Uterus (tissue), 4 donors: Measurements from ENCODE around the gene WWC1. TPM values are rescaled to one million over a fixed set of nuclear protein-coding genes. Genes with fewer than 3 reads are reported as not detected.

Source experiments
- DNase-seq, 2 donors: peaks; one replicate each; pipeline ENCODE4 v3.0.0-alpha.2; 2019 to 2020
- H3K27ac ChIP-seq, 2 donors: fragments of 200-600 bp; sonication (generic); 1 replicate in 1 of 2; 2 replicates in 1 of 2; pipeline ENCODE4 v1.5.1; 2016 to 2018
- H3K27me3 ChIP-seq, 2 donors: fragments of 200-600 bp; sonication (generic); one replicate each; pipeline ENCODE4 v1.5.1; 2018 to 2019; ENCODE audit warnings: control low read depth in 1 of 2
- H3K36me3 ChIP-seq, 2 donors: fragments of 200-600 bp; sonication (generic); one replicate each; pipeline ENCODE4 v1.5.1; 2019; ENCODE audit warnings: control low read depth in 1 of 2
- H3K4me1 ChIP-seq, 2 donors: fragments of 200-600 bp; sonication (generic); one replicate each; pipeline ENCODE4 v1.5.1; 2018 to 2019; ENCODE audit warnings: control low read depth in 1 of 2
- H3K4me3 ChIP-seq, 2 donors: fragments of 200-600 bp; sonication (generic); 1 replicate in 1 of 2; 2 replicates in 1 of 2; pipeline ENCODE4 v1.5.1; 2018 to 2019; ENCODE audit warnings: mild to moderate bottlenecking in 1 of 2
- H3K9me3 ChIP-seq, 2 donors: fragments of 200-600 bp; sonication (generic); one replicate each; pipeline ENCODE4 v1.5.1; 2019; ENCODE audit warnings: control low read depth in 1 of 2
- CTCF ChIP-seq, 4 experiments: fragments of 200-600 bp in 2 of 4; fragments of 450-650 bp in 2 of 4; sonication (generic) in 2 of 4; IDR thresholded peaks; one replicate each; pipeline ENCODE4 v1.5.1; 2016 to 2019; ENCODE audit warnings: antibody characterized with exemption in 4 of 4, mild to moderate bottlenecking in 2 of 4, moderate library complexity in 1 of 4
- POLR2A ChIP-seq, 2 donors: fragments of 450-650 bp; IDR thresholded peaks; one replicate each; pipeline ENCODE4 v1.6.1; 2016; ENCODE audit warnings: antibody characterized with exemption in 2 of 2, mild to moderate bottlenecking in 1 of 2, moderate library complexity in 1 of 2
- intact Hi-C: fragments of 100-400 bp; cut with DNase I; formaldehyde crosslinking; loops from one replicate; pipeline ENCODE4 v1.15.1; 2023; ENCODE audit warnings: low total_unique reads
- total RNA-seq, 4 donors: library from RNA; depleted of rRNA in 3 of 4; stranded (reverse); fragments of >200 nt in 3 of 4; gene quantifications; one replicate each; pipeline versions ENCODE4 v1.1.0 to v1.2.4, GENCODE V29; 2014 to 2023
- donor health status: DM: yes; HTN: yes; CAD: no.

Gene WWC1
- total RNA-seq, 4 donors from 2014 or later, result under 0.01 to 8.7 (median 1.9) TPM; not detected in 1

GRCh38 chr5:168356171-168356570 lies 64.7 kb downstream of the WWC1 start:
- no peak overlapping the region for H3K27ac ChIP-seq
- H3K27me3 ChIP-seq, result no peaks in the 10 kb centered on the region
- no peaks in the 10 kb centered on the region for H3K36me3 ChIP-seq
- intact Hi-C loops, result no loop called here
- TF ChIP-seq CTCF (IDR thresholded peaks at IDR 0.05) (no peak), POLR2A (IDR thresholded peaks at IDR 0.05) (no peak)
- no peaks in the 10 kb centered on the region for H3K9me3 ChIP-seq
- DNase-seq, result no peak
- no peaks in the 10 kb centered on the region for H3K4me1 ChIP-seq
- H3K4me3 ChIP-seq, result no peak overlapping the region

GRCh38 chr5:168356592-168356991 lies 65.1 kb downstream of the WWC1 start:
- Histone ChIP-seq H3K4me3 (no peak overlapping the region), H3K27ac (no peak overlapping the region), H3K4me1 (no peaks in the 10 kb centered on the region), H3K36me3 (no peaks in the 10 kb centered on the region), H3K9me3 (no peaks in the 10 kb centered on the region), H3K27me3 (no peaks in the 10 kb centered on the region)
- TF ChIP-seq POLR2A (IDR thresholded peaks at IDR 0.05), result no peak
- TF ChIP-seq CTCF (IDR thresholded peaks at IDR 0.05), result no peak
- intact Hi-C loops, result no loop called here
- no peak for DNase-seq

GRCh38 chr5:168357876-168358275 lies 66.4 kb downstream of the WWC1 start:
- no peak for DNase-seq
- H3K36me3 ChIP-seq, result no peaks in the 10 kb centered on the region
- no peaks in the 10 kb centered on the region for H3K27me3 ChIP-seq
- H3K9me3 ChIP-seq, result no peaks in the 10 kb centered on the region
- H3K4me3 ChIP-seq, result no peak overlapping the region
- intact Hi-C loops, result no loop called here
- H3K4me1 ChIP-seq, result no peaks in the 10 kb centered on the region
- no peak for TF ChIP-seq CTCF (IDR thresholded peaks at IDR 0.05)
- no peak for TF ChIP-seq POLR2A (IDR thresholded peaks at IDR 0.05)
- H3K27ac ChIP-seq, result no peak overlapping the region

GRCh38 chr5:168359820-168360460 lies 68.5 kb downstream of the WWC1 start:
- no peaks in the 10 kb centered on the region for H3K27me3 ChIP-seq
- TF ChIP-seq CTCF (IDR thresholded peaks at IDR 0.05) (no peak), POLR2A (IDR thresholded peaks at IDR 0.05) (no peak)
- no peaks in the 10 kb centered on the region for H3K36me3 ChIP-seq
- DNase-seq, result no peak
- H3K9me3 ChIP-seq, result no peaks in the 10 kb centered on the region
- H3K27ac ChIP-seq, result no peak overlapping the region
- H3K4me1 ChIP-seq, result no peaks in the 10 kb centered on the region
- H3K4me3 ChIP-seq, result no peak overlapping the region
- intact Hi-C loops, result no loop called here

- TF ChIP-seq POLR2A (IDR thresholded peaks at IDR 0.05), result no peak
- TF ChIP-seq CTCF (IDR thresholded peaks at IDR 0.05), result no peak
- H3K9me3 ChIP-seq, result no peaks in the 10 kb centered on the region
- H3K4me1 ChIP-seq, result no peaks in the 10 kb centered on the region
- no peak for DNase-seq
- no peaks in the 10 kb centered on the region for H3K36me3 ChIP-seq
- H3K4me3 ChIP-seq, result no peak overlapping the region
- no peaks in the 10 kb centered on the region for H3K27me3 ChIP-seq
- H3K27ac ChIP-seq, result no peak overlapping the region
- intact Hi-C loops, result no loop called here
These were observed 69.3 kb downstream of the WWC1 start for GRCh38 chr5:168360521-168361285.
